OCI-LY3 (cell line): ENCODE measurements around the gene STK32C.

Experiments
- EZH2phosphoT487 ChIP-seq: fragments of 200-600 bp; shearing (Covaris generic); IDR thresholded peaks from 2 replicates; pipeline ENCODE4 v1.6.1; 2018; ENCODE audit warnings: antibody characterized with exemption, mixed run types, low read depth
- TF ChIP-seq, protein P1 (sequence below): fragments of 200-600, 300-600 bp; sonication (generic); IDR thresholded peaks from 2 replicates; pipeline ENCODE4 v1.5.1; 2014; ENCODE audit warnings: antibody characterized with exemption, low read length, low read depth

DNA sequence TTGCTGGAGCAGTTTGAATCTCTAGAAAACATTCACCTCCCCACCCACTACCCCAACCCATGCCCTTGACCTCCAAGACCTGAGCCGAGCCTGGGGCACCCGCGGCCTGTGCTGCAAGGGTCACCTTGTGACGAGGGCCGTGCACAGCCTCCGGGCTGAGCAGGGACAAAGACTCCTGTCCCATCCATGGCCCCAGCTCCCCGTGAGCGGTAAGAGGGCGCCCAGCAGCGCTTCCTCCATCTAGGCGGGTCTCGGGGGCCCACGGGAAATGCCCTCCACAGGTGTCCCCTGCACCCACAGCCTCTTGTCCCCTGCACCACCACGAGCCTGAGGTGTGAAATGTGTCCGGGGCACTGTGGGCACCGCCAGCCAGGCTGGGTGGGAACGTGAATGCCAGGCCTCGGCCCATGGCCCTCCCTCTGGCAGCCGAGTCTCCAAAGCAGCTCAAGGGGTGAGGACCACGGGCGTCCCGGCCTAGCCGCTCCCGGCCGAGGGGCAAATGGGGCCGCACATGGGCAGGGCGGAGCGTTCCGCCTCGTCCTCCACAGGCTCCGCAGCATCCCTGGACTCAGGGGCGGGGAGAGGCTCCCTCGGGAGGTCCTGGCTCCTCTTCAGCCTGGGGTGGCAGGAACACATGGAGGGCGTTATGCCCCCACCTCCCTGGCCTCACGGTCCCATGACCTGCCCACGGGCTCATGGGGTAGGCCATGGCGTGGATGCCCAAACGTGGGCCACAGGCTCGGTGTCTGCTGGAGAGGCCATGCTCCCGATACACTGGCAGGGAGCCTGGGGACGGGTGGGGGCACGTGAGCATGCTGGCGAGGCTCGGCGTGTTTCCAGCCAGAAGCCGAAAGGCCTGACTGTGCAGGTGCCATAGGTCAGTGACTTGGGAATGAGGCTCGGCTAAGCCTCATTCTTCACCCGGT lies 100.0 kb downstream of the STK32C start:
- TF ChIP-seq, protein P1, sequence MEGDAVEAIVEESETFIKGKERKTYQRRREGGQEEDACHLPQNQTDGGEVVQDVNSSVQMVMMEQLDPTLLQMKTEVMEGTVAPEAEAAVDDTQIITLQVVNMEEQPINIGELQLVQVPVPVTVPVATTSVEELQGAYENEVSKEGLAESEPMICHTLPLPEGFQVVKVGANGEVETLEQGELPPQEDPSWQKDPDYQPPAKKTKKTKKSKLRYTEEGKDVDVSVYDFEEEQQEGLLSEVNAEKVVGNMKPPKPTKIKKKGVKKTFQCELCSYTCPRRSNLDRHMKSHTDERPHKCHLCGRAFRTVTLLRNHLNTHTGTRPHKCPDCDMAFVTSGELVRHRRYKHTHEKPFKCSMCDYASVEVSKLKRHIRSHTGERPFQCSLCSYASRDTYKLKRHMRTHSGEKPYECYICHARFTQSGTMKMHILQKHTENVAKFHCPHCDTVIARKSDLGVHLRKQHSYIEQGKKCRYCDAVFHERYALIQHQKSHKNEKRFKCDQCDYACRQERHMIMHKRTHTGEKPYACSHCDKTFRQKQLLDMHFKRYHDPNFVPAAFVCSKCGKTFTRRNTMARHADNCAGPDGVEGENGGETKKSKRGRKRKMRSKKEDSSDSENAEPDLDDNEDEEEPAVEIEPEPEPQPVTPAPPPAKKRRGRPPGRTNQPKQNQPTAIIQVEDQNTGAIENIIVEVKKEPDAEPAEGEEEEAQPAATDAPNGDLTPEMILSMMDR: no peak
- no peak for TF ChIP-seq EZH2phosphoT487
